Body of pancreas (tissue), 4 donors: Measurements from ENCODE around the gene SLC27A2.
"Not testable (repeated sequence)": the region's sequence is repeated elsewhere in the genome, so short reads cannot be mapped to it uniquely, and the experiment has no call there.

ENCODE experiments used
- POLR2A ChIP-seq, 3 donors: fragments of 450-650 bp; IDR thresholded peaks; one replicate each; pipeline ENCODE4 v1.6.1; 2016; ENCODE audit warnings: antibody characterized with exemption in 3 of 3, mild to moderate bottlenecking in 2 of 3
- TF ChIP-seq, protein P1 (sequence below), 7 experiments: fragments of 450-650 bp in 4 of 7; fragments of 200-600 bp in 3 of 7; sonication (generic) in 3 of 7; IDR thresholded peaks; one replicate each; pipeline ENCODE4 v1.5.1; 2016 to 2019; ENCODE audit warnings: antibody characterized with exemption in 7 of 7

- TF ChIP-seq, protein P1, sequence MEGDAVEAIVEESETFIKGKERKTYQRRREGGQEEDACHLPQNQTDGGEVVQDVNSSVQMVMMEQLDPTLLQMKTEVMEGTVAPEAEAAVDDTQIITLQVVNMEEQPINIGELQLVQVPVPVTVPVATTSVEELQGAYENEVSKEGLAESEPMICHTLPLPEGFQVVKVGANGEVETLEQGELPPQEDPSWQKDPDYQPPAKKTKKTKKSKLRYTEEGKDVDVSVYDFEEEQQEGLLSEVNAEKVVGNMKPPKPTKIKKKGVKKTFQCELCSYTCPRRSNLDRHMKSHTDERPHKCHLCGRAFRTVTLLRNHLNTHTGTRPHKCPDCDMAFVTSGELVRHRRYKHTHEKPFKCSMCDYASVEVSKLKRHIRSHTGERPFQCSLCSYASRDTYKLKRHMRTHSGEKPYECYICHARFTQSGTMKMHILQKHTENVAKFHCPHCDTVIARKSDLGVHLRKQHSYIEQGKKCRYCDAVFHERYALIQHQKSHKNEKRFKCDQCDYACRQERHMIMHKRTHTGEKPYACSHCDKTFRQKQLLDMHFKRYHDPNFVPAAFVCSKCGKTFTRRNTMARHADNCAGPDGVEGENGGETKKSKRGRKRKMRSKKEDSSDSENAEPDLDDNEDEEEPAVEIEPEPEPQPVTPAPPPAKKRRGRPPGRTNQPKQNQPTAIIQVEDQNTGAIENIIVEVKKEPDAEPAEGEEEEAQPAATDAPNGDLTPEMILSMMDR (IDR thresholded peaks at IDR 0.05): not testable (repeated sequence)
- not testable (repeated sequence) for TF ChIP-seq POLR2A (IDR thresholded peaks at IDR 0.05)
These were observed 49.6 kb upstream of the SLC27A2 start for GRCh38 chr15:50132251-50132984.
